Mesothelial cell of epicardium (in vitro differentiated cells): Measurements from ENCODE around the gene EPN2. TPM values are rescaled to one million over a fixed set of nuclear protein-coding genes. Genes with fewer than 3 reads are reported as not detected.

Experiments used
- DNase-seq, 2 experiments: peaks; one replicate each; pipeline ENCODE4 v3.0.0; 2021; ENCODE audit warnings: low spot score in 2 of 2; ENCODE audit not compliant: unreplicated experiment in 2 of 2
- H3K27ac Mint-ChIP-seq: 2 replicates; pipeline ENCODE4 v1.8.0; 2021; ENCODE audit warnings: mixed read lengths
- H3K27me3 Mint-ChIP-seq: 2 replicates; pipeline ENCODE4 v1.8.0; 2021; ENCODE audit warnings: low read depth, mixed read lengths
- H3K36me3 Mint-ChIP-seq: 2 replicates; pipeline ENCODE4 v1.8.0; 2021; ENCODE audit warnings: mixed read lengths
- H3K4me1 Mint-ChIP-seq: 2 replicates; pipeline ENCODE4 v1.8.0; 2021; ENCODE audit warnings: mixed read lengths
- H3K4me3 Mint-ChIP-seq: 2 replicates; pipeline ENCODE4 v1.8.0; 2021; ENCODE audit warnings: mild to moderate bottlenecking, moderate library complexity, mixed read lengths
- H3K9me3 Mint-ChIP-seq: 2 replicates; pipeline ENCODE4 v1.8.0; 2021; ENCODE audit warnings: mixed read lengths
- CTCF ChIP-seq: fragments of 200-600 bp; sonication (generic); IDR thresholded peaks from one replicate; pipeline ENCODE4 v1.5.0; 2021; ENCODE audit warnings: antibody characterized with exemption; ENCODE audit not compliant: unreplicated experiment
- total RNA-seq: library from RNA; stranded (reverse); gene quantifications from 3 replicates; pipeline ENCODE4 v1.2.1, GENCODE V29; 2021

Gene EPN2
- total RNA-seq, 1 donor from 2014 or later: 70.2 TPM

- Mint-ChIP-seq H3K36me3 (no peaks in the 10 kb centered on the region), H3K9me3 (no peaks in the 10 kb centered on the region), H3K27me3 (no peaks in the 10 kb centered on the region), H3K4me1 (peaks cover 3% of the 10 kb centered on the region), H3K27ac (no peak overlapping the region), H3K4me3 (no peak overlapping the region)
- no peak for DNase-seq
- no peak for TF ChIP-seq CTCF
Observed at GRCh38 chr17:19371259-19372010, 134.3 kb downstream of the EPN2 start.

- Mint-ChIP-seq H3K4me1 (peaks cover 6% of the 10 kb centered on the region), H3K36me3 (no peaks in the 10 kb centered on the region), H3K27ac (no peak overlapping the region), H3K4me3 (no peak overlapping the region), H3K9me3 (no peaks in the 10 kb centered on the region), H3K27me3 (no peaks in the 10 kb centered on the region)
- no peak for DNase-seq
- no peak for TF ChIP-seq CTCF
Observed at GRCh38 chr17:19372011-19372370, 134.8 kb downstream of the EPN2 start.

GRCh38 chr17:19372439-19372838 lies 135.3 kb downstream of the EPN2 start:
- H3K4me1 Mint-ChIP-seq: peaks cover 9% of the 10 kb centered on the region
- no peak overlapping the region for H3K4me3 Mint-ChIP-seq
- H3K36me3 Mint-ChIP-seq: no peaks in the 10 kb centered on the region
- H3K9me3 Mint-ChIP-seq: no peaks in the 10 kb centered on the region
- no peak overlapping the region for H3K27ac Mint-ChIP-seq
- no peak for DNase-seq
- H3K27me3 Mint-ChIP-seq: no peaks in the 10 kb centered on the region
- no peak for TF ChIP-seq CTCF

GRCh38 chr17:19372866-19373504 lies 135.8 kb downstream of the EPN2 start:
- no peak for TF ChIP-seq CTCF
- Mint-ChIP-seq H3K4me1 (peaks cover 9% of the 10 kb centered on the region), H3K27me3 (no peaks in the 10 kb centered on the region), H3K4me3 (no peak overlapping the region), H3K9me3 (no peaks in the 10 kb centered on the region), H3K36me3 (no peaks in the 10 kb centered on the region), H3K27ac (no peak overlapping the region)
- no peak for DNase-seq

- Mint-ChIP-seq H3K9me3 (no peaks in the 10 kb centered on the region), H3K27ac (no peak overlapping the region), H3K36me3 (no peaks in the 10 kb centered on the region), H3K4me3 (no peak overlapping the region), H3K27me3 (no peaks in the 10 kb centered on the region), H3K4me1 (peaks cover 14% of the 10 kb centered on the region)
- TF ChIP-seq CTCF: no peak
- no peak for DNase-seq
Observed at GRCh38 chr17:19374136-19374535, 137.0 kb downstream of the EPN2 start.
